PFSK-1 (cell line): Measurements from ENCODE around the gene LSAMP.

Source experiments
- FOXP2 ChIP-seq: optimal IDR thresholded peaks from 2 replicates; pipeline ENCODE3; 2011; ENCODE audit warnings: borderline replicate concordance, control low read depth, inconsistent platforms; ENCODE audit not compliant: insufficient read depth; ENCODE audit errors: extremely low read length, extremely low read depth
- POLR2AphosphoS5 ChIP-seq: IDR thresholded peaks from 2 replicates; pipeline ENCODE4 v1.6.1; 2012; ENCODE audit warnings: low read depth, mild to moderate bottlenecking, control low read depth, low read length, moderate library complexity
- REST ChIP-seq, 2 experiments: IDR thresholded peaks; 2 replicates each; pipeline versions ENCODE4 v1.6.1 to v1.8.0; 2011 to 2012; ENCODE audit warnings: low read depth in 2 of 2, low read length in 2 of 2, control low read depth in 1 of 2, inconsistent platforms in 1 of 2, mild to moderate bottlenecking in 1 of 2, moderate library complexity in 1 of 2; ENCODE audit not compliant: insufficient read depth in 1 of 2
- SIN3A ChIP-seq: IDR thresholded peaks from 2 replicates; pipeline ENCODE4 v1.6.1; 2012; ENCODE audit warnings: mild to moderate bottlenecking, low read length, moderate library complexity, borderline replicate concordance; ENCODE audit not compliant: insufficient read depth
- TAF1 ChIP-seq: IDR thresholded peaks from 2 replicates; pipeline ENCODE4 v1.6.1; 2012; ENCODE audit warnings: low read length, control low read depth, borderline replicate concordance; ENCODE audit not compliant: insufficient read depth

- TF ChIP-seq SIN3A (no peak), TAF1 (no peak), REST (IDR thresholded peaks at IDR 0.05; ENCODE audit: insufficient read depth in 1 of 2, low read depth in 2 of 2, low read length in 2 of 2) (no peak), POLR2AphosphoS5 (no peak), FOXP2 (no peak)
These were observed 532.1 kb downstream of the LSAMP start for GRCh38 chr3:115913069-115913686.
